GM19023 (cell line): ENCODE measurements around the gene ATAD3B.
A peak's percentile ranks its signal among the peaks of the same experiment; 100 is the strongest.
"Not testable (repeated sequence)": the region's sequence is repeated elsewhere in the genome, so short reads cannot be mapped to it uniquely, and the experiment has no call there.

ENCODE experiments used
- ATAC-seq: cut with Tn5 transposase; IDR thresholded peaks from one replicate; pipeline ENCODE4 v1.9.1; 2021; ENCODE audit warnings: mild to moderate bottlenecking, moderate library complexity; ENCODE audit not compliant: unreplicated experiment

Gene ATAD3B, protein sequence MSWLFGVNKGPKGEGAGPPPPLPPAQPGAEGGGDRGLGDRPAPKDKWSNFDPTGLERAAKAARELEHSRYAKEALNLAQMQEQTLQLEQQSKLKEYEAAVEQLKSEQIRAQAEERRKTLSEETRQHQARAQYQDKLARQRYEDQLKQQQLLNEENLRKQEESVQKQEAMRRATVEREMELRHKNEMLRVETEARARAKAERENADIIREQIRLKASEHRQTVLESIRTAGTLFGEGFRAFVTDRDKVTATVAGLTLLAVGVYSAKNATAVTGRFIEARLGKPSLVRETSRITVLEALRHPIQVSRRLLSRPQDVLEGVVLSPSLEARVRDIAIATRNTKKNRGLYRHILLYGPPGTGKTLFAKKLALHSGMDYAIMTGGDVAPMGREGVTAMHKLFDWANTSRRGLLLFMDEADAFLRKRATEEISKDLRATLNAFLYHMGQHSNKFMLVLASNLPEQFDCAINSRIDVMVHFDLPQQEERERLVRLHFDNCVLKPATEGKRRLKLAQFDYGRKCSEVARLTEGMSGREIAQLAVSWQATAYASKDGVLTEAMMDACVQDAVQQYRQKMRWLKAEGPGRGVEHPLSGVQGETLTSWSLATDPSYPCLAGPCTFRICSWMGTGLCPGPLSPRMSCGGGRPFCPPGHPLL

DNA sequence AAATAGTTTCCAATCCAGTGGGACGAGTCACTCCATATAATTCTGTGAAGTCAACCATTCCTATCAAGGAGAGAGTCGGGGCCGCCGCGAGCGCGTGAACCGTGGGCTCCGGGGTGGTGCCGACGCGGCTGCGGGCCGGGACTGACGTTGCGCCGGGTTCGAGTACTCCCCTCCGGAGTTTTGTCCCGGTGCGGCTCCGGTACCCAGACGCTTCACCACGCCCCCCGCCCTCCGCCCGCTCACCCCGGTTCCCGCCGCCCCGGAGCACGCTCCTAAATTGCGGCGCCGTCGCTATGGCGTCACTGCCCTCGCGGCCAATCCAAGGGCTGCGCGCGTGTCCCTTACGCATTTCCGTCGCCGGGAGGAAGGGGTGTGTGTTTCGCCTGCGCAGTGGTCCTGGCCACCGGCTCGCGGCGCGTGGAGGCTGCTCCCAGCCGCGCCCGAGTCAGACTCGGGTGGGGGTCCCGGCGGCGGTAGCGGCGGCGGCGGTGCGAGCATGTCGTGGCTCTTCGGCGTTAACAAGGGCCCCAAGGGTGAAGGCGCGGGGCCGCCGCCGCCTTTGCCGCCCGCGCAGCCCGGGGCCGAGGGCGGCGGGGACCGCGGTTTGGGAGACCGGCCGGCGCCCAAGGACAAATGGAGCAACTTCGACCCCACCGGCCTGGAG, at the start of gene ATAD3B:
ATAD3B (plus strand) TSS at position 377 of the 664 bp plus-strand sequence; CDS start at position 497, 120 bp downstream.
- ATAC-seq: peak; percentile 89

DNA sequence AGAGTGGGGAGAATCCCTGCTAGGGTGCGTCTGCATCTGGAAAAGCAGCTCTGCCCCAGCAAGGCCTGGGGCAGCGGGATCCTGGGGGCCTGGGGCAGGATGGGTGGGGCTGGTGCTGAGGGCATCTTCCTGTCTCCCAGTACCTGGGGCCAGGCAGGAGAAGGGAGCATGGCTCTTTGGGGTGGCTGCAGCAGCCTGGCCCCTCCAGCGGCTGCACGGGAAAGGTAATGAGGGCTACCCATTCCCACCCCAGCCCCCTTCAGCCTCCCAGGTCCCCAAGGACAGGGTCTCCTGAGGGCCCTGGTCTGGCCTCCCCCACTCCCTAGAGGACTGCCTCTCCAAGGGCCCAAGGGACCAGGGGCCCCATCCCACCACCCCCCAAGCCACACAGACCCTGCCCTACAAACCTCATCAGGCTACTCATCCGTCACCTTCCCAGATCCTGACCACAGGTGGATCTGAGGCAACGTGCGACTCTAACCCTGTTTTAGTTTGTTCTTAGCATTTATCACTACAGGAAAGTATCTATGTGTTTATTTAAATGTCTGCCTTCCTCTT, 49.6 kb upstream of the ATAD3B start:
- no peak for ATAC-seq

DNA sequence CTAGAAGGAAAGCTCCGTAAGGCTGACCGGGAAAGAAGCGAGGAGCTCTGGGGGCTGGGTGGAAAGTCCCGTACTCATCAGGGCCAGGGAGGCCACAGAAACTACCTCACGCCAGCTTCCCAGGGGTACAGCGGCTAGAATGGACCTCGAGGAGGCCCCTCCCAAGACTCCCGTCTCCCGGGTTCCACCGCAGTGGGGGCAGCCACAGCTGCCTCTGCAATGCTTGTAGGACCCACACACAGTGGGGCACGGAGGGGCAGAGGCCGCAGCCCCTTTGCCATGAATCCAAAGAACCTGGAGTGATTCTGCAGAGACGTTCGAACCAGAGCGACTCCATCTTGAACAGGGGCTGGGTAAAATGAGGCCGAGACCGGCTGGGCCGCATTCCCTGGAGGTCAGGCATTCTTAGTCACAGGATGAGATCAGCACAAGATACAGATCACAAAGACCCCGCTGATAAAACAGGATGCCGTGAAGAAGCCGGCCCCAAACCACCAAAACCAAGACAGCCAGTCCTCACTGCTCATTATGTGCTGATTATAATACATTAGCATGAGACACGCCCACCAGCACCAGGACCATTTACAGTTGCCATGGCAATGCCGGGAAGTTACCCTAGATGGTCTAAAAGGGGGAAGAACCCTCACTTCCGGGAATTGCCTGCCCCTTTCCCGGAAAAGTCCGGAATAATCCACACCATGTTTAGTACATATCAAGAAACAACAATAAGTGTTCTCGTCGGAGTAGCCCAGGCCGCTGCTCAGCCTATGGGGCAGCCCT, 48.9 kb upstream of the ATAD3B start:
- ATAC-seq: no peak

DNA sequence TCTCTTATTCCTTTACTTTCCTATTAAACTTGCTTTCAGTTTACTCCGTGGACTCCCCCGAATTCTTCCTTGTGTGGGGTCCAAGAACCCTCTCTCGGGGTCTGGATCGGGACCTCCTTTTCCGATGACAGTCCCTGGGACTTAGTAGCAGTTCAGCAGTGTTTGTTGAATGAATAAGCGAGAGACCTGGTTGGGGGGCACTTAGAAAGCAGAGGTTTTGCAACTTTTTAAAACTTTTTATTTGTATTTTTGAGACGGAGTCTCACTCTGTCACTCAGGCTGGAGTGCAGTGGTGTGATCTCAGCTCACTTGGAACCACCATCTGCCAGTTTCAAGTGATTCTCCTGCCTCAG, 48.3 kb upstream of the ATAD3B start:
- no peak for ATAC-seq

DNA sequence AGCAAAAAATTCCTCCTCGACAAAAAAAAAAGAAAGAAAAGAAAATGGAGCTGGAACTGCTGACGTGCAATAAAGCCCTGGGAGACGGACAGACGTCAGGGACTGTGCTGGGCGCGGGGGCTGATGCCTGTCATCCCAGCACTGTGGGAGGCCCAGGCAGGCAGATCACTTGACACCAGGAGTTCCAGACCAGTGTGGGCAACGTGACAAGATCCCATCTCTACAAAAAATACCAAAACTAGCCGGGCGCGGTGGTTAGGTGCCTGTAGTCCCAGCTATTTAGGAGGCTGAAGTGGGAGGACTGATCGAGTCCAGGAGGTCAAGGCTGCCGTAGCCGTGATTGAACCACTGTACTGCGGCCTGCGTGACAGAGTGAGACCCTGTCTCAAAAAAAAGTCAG, 46.9 kb upstream of the ATAD3B start:
- no peak for ATAC-seq

DNA sequence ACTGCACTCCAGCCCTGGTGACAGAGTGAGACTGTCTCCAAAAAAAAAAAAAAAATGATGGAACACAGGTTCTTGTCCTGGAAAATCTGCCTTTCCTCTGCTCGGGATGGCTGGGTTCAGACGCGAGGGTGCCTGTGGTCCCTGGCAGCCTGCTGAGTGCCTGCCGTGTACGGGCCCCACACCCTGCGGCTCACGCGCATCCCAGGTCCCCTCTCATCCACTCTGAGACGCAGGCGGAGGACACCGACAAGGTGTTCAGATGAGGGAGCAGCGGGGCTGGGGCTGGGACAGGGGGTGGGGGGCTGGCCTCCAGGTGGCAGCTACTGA, 46.2 kb upstream of the ATAD3B start:
- ATAC-seq: no peak

DNA sequence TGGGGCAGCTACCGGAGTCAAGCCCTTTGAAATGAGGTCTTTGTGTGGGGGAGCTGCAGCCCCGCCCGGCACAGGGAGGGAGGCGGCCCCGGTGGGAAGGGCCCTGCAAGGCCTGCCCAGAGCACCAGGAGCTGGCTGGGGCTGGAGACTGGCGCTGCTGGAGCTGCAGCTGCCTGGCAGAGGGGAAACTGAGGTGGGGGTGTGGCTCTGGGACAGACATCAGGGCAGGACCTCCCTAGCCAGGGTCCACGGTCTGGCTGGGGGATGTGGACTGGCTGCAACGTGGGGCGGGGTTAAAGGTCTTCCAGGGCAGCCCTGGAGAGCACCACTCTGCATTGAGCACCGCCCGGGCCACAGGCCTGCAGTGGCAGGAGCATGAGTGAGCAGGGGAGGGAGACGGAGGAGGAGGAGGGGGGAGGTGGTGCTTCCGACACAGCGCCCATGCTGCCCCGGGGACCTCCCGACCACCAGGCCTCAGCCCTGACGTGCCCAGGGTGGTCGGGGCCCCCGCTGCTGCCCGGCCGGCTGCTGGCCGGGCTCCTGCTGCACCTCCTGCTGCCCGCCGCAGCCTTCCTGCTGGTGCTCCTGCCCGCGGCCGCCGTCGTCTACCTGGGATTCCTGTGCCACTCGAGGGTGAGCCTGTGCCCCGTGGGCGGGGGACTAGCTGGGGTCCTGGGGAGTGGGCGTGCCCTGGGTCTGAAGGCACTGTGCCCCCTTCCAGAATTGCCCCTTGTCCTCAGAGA, 45.6 kb upstream of the ATAD3B start:
- ATAC-seq: no peak

DNA sequence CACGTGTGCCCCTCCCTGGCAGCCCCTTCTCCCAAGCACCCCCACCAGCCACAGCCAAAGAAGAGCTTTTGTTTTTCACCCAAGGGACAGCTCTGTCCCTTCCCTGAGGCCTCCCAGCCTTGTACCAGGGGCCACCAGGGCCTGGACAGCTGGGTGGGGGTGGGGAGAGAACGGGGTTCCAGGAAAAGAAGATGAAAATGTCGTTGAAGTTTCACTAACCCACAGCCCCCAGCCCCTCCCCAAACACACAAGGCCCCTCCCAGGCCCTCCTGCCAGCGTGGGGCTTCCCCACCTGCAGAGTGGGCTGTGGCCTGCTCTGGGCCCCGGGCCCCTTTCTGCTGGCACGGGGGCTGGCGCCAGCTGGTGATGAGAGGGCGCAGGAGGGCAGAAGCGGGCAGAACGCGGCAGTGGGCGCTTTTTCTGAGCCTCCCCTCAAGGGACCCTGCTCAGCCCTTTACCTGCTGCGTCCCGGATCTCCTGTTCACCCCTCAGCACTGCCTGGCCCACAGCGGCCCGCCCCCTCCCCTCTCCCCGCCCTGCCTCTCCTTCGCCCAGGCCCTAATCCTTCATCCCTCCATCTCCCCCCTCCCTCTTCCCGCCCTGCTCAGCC, 45.0 kb upstream of the ATAD3B start:
- ATAC-seq: no peak

DNA sequence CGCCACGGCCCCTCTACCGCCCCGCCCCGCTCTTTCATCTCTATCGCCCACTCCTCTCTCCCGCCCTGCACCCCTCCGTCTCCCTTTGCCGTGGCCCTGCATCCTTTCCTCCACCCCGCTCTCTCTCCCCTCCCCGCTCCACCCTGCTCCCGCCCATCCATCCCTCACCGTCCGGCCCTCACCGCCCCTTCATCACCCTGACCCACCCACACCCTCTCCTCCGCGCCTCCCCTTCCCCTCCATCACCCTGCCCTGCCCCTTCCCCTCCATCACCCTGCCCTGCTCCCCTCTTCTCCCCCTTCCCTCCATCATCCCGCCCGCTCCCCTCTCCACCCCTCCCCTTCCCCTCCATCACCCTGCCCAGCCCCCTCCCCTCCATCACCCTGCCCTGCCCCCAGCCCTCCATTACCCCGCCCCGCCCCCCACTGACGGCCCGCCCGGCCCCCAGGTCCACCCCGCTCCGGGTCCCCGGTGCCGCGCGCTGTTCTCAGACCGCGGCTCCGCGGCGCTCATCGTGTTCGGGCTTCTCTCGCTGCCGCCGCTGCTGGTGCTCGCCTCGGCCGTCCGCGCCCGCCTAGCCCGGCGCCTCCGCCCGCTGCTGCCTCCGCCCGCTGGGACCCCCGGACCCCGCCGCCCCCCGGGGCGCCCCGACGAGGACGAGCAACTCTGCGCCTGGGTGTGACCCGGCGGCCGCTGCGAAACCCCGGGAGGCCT, 44.3 kb upstream of the ATAD3B start:
- no peak for ATAC-seq

DNA sequence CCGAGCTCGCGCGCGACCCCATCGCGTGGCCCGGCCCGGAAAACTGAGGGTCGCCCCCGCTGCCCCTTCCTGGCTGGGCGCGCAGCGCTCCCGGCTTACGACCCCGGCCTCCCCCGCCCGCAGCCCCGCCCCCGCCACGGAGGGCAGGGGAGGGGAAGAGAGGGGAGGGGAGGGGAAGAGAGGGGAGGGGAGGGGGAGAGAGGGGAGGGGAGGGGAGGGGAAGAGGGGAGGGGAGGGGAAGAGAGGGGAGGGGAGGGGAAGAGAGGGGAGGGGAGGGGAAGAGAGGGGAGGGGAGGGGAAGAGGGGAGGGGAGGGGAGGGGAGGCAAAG, 43.8 kb upstream of the ATAD3B start:
- no peak for ATAC-seq

DNA sequence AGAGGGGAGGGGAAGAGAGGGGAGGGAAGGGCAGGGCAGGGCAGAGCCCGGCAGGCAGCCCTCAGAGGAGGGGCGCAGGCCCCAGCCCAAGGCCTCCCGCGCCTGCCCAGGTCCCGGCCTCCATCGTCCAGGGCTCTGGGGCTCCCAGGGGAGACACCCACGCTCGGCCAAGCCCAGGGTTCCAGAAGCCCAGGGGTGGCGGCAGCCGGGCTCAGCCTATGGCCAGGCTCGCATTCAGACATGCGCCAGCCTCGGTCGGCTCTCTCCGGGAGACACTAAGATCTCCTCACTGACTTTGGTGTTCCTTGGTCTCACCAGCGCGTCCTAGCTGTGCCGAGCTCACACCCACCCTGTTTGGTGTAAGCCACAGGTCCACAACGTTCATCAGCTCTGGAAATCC, 43.4 kb upstream of the ATAD3B start:
- no peak for ATAC-seq

DNA sequence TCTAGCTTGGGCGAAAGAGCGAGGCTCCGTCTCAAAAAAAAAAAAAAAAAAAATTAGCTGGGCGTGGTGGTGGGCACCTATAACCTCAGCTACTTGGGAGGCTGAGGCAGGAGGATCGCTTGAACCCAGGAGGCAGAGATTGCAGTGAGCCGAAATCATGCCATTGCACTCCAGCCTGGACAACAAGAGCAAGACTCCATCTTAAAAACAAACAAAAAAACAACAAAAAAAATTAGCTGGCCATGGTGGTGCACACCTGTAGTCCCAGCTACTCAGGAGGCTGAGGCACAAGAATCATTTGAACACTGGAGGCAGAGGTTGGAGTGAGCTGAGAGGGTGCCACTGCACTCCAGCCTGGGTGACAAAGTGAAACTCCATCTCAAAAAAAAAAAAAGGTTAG, 42.6 kb upstream of the ATAD3B start:
- not testable (repeated sequence) for ATAC-seq

DNA sequence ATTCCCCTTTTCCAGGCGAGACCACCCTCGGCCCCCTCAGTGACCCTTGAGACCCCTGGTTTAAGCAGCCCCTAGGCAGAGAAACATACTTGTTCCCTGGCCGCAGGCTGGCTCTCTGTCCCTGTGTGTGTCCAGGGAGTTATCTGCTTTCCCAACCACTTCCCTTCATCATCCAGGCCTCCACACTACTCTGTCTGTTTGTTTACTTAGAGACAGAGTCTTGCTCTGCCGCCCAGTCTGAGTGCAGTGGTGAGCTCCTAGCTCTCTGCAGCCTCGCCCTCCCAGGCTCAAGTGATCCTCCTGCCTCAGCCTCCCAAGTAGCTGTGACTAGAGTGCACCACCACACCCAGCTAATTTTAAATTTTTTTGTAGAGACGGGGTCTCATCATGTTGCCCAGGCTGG, 41.9 kb upstream of the ATAD3B start:
- no peak for ATAC-seq

DNA sequence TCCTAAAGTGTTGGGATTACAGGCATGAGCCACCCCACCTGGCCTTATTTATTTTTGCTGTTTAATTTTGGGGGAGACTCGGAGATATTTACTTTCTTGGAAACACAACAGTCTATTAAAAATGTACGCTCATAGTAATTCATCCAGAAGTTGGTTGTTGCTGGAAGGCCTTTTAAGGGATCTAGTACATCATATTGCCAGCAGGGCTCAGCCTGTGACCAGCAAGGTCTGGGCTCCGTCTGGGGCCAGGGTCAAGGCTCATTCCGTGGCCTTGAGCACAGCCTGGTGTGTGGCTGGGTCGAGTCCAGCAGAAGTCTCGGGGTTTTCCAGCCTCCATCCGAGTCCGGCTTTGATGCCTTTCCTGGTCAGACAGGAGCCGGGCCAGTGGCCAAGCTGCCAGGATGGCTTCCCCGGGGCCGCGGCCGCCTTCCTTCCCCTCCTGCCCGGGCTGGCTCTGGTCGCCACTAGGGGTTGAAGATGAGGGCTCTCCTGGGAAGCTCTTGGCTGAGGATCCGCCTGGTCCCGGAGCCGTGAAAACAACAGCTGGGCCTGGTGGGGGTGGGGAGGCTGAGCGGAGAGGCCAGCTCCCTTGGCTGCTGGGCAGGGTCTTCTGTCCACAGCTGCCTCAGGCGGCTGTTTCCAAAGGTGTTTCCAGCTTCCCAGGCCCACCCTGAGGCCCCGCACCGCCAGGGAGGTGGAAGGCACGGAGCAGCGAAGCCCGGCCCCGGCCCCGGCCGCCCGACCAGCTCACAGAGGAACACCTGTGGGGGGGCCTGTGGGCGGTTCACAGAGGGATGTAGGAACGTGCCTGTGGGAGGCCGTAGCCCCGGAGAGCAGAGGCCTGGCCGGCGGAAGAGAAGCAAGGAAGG, 41.2 kb upstream of the ATAD3B start:
- no peak for ATAC-seq

DNA sequence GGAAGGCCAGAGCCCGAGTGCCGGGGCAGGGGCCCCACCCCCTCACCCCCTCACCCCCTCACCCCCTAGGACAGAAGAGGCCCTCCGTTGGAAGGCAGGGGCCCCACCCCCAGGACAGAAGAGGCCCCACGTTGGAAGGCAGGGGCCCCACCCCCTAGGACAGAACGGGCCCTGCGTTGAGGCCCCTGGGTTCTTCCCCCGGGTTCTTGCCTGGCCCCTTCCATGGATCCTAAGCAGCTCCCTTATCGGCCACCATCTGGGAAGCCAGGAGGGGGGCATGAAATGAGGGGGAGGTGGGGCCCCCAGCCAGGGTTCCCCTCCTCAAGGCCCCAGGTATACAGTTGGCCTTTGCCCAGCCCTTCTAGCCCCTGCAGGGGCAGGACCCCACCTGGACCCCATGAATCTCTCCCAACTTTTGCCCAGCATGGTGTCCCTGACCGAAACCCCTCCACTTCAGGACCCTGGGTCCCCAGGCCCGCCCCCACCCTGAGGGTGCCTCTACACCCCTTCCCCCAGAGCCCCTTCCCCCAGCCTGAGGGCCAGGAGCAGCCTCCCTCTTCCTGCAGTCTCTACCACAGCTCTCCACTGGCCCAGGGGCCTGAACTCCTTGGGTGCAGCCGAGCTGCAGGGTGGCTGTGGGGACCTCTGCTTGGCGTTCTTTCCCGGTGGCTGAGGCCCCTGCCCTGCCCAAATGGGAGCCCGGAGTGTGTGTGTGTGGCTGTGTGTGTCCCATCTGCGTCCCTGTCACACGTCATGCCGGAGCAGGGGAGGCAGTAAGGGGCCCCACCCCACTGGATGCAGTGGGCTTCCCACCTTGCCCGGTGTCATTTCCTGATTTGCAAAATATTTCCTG, 40.3 kb upstream of the ATAD3B start:
- no peak for ATAC-seq

DNA sequence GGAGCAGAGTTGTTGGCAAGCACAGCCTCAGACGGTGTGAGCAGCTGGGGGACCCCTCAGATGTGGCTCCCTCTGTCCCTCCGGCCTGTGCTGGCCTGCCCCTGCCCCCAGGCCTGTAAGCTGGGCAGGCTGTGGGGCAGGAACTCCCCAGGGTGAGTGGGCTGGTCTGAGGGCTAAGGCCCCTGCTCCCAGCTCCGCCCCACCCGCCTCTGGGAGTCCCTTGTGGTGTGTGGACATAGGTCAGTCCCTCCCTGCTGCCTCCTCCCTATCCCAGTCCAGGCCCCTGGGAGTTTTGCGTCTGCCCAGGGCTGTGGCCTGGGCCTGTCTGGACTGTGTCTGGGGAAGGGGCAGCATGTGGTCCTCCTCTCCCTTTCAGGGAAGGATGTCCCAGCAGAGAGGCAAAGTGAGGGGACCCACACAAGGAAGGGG, 39.7 kb upstream of the ATAD3B start:
- ATAC-seq: no peak

DNA sequence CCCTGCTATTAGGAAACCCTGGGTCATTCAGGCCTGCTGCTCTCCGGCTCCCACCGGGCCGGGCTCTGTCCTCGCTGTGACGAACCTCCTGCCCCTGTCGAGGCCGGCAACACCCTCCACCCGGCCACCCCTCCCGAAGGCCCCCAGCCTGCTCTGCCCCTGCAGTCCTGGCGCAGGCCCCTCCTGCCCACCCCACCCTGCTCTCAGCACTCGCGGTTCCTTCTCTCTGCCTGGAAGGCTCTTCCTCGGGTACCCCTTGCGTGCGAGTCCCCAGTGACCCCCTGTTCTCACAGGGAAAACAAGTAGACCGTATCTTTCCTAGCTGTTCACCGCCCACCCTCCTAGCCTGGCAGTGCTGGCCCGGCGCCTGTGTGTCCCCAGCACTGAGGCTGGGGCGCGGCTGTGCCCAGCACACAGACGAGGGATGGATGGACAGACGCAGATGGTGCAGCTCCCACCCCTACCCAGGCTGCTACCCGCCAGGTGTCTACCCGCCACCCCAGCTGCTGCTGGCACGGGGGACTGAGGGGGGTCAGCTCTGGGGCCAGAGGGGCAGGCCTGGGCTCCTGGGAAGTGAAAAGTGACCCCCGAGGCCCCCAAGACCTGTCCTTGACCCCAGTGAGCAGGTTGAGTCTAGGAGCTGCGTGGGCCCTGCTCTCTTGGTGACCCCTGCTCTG, 39.2 kb upstream of the ATAD3B start:
- ATAC-seq: no peak
